Lower leg skin (tissue), 4 donors: ENCODE measurements around the gene ATPAF1. TPM values are rescaled to one million over a fixed set of nuclear protein-coding genes. Genes with fewer than 3 reads are reported as not detected.

Source experiments
- DNase-seq, 2 donors: peaks; one replicate each; pipeline ENCODE4 v3.0.0-alpha.2; 2019; ENCODE audit warnings: low spot score in 2 of 2
- H3K4me3 ChIP-seq: fragments of 200-600 bp; sonication (generic); 2 replicates; pipeline ENCODE4 v1.5.1; 2017; ENCODE audit warnings: mild to moderate bottlenecking, low read depth; ENCODE audit not compliant: poor library complexity, severe bottlenecking
- POLR2A ChIP-seq, 2 donors: fragments of 450-650 bp; IDR thresholded peaks; one replicate each; pipeline ENCODE4 v1.6.1; 2016 to 2017; ENCODE audit warnings: antibody characterized with exemption in 2 of 2, mild to moderate bottlenecking in 1 of 2, moderate library complexity in 1 of 2
- WGBS, 2 donors: methylation state at CpG; one replicate each; pipeline ENCODE4 v1.1.5; 2018; 5-methylcytosine and 5-hydroxymethylcytosine counted together
- intact Hi-C: fragments of 100-400 bp; cut with DNase I; formaldehyde crosslinking; loops from one replicate; pipeline ENCODE4 v1.15.0; 2023; ENCODE audit warnings: low total_unique reads
- total RNA-seq, 4 donors: library from RNA; depleted of rRNA; stranded (reverse); fragments of >200 nt; gene quantifications; one replicate each; pipeline ENCODE4 v1.1.0, GENCODE V29; 2016
- TF ChIP-seq, protein P1 (sequence below), 3 donors: fragments of 450-650 bp; IDR thresholded peaks; one replicate each; pipeline ENCODE4 v1.5.1; 2016; ENCODE audit warnings: antibody characterized with exemption in 3 of 3, mild to moderate bottlenecking in 3 of 3, moderate library complexity in 2 of 3

Gene ATPAF1
- total RNA-seq, 4 donors from 2014 or later: 20.4 to 33.7 (median 29.9) TPM

DNA sequence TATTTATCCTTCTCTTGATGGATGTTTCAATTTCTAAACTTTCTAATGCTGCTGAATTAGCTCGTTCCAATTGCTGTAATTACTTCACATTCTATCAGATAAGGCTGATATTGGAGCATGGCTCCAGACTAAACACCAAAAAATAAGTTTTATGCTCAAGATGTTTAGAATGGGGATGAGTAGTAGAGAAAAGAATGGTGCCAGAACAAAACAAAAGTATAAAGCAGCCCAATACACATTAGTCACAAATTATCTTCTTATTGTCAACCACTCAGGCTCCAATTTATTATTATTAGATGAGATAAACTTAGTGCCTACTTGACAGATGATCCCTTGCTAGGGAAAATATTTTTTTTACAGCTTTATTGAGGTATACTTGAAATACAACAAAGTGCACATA lies 21.8 kb downstream of the ATPAF1 start:
- intact Hi-C loops: no loop called here
- no peak for DNase-seq
- TF ChIP-seq, protein P1, sequence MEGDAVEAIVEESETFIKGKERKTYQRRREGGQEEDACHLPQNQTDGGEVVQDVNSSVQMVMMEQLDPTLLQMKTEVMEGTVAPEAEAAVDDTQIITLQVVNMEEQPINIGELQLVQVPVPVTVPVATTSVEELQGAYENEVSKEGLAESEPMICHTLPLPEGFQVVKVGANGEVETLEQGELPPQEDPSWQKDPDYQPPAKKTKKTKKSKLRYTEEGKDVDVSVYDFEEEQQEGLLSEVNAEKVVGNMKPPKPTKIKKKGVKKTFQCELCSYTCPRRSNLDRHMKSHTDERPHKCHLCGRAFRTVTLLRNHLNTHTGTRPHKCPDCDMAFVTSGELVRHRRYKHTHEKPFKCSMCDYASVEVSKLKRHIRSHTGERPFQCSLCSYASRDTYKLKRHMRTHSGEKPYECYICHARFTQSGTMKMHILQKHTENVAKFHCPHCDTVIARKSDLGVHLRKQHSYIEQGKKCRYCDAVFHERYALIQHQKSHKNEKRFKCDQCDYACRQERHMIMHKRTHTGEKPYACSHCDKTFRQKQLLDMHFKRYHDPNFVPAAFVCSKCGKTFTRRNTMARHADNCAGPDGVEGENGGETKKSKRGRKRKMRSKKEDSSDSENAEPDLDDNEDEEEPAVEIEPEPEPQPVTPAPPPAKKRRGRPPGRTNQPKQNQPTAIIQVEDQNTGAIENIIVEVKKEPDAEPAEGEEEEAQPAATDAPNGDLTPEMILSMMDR (IDR thresholded peaks at IDR 0.05): no peak
- TF ChIP-seq POLR2A (IDR thresholded peaks at IDR 0.05): no peak
- no peak overlapping the region for H3K4me3 ChIP-seq
- WGBS, 2 donors: 91 to 96% methylated on average over 1 of the region's 1 CpG

DNA sequence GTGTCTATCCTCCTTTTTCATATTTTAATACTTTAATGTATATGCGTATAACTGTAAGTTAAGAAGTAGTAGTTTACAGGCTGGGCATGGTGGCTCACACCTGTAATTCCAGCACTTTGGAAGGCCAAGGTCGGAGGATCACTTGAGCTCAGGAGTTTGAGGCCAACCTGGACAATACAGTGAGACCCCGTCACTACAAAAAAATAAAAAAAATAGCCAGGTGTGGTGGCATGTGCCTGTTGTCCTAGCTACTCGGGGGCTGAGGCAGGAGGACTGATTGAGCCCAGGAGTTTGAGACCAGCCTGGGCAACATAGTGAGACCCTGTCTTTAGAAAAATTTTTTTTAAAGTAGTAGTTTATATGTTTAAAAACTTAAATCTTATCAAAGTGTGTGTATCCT lies 22.3 kb downstream of the ATPAF1 start:
- intact Hi-C loops: no loop called here
- WGBS, 2 donors: 83 to 87% methylated on average over 4 of the region's 4 CpGs
- TF ChIP-seq, protein P1 (IDR thresholded peaks at IDR 0.05): no peak
- no peak for TF ChIP-seq POLR2A (IDR thresholded peaks at IDR 0.05)
- no peak overlapping the region for H3K4me3 ChIP-seq
- no peak for DNase-seq

DNA sequence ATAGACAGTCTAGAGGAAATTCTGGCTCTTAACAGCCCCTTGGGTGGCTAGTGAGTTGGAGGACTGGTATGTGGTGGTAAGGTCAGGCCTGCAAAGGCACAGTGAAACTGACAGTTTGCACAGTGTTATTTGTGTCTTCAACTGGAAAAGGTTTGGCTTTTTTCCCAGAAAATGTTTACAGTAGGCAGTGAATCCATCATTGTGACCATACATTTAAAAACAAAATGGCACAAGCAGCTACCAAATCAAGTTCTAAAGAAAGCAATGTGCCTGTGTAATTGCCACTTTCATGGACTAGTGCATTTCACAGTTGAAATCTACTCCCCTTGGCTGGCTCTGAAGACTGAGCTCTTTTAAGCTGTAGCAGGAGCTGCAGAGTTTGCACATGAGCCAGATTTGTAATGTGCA lies 24.8 kb downstream of the ATPAF1 start:
- TF ChIP-seq POLR2A (IDR thresholded peaks at IDR 0.05): no peak
- TF ChIP-seq, protein P1 (IDR thresholded peaks at IDR 0.05): no peak
- no peak for DNase-seq
- intact Hi-C loops: no loop called here
- H3K4me3 ChIP-seq: no peak overlapping the region

DNA sequence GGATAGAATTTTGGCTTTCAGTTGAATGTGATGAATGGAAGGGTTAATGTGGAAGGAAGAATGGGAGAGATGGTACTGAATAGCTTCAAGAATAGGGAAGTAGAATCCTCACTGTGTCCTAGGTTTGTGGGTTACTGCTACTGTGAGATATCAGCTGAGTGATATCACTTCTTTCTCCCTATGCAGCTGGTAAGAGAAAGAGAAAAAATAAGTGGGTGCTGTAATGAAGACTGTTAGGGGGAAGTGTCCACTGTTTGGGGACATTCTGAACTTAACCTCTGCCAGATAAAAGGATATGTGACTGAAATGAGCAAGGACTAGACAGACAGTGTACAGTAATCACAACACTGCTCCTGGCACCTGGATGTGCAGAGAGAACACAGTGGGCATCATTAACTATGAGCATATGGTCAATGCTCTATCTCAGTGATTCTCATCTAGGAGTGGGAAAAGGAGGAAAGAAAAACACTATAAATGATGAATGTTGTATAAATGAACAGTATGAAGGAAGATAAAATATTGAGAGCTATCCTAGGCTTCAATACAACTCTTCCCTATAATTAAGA lies 26.0 kb downstream of the ATPAF1 start:
- no peak overlapping the region for H3K4me3 ChIP-seq
- intact Hi-C loops: no loop called here
- no peak for TF ChIP-seq POLR2A (IDR thresholded peaks at IDR 0.05)
- TF ChIP-seq, protein P1 (IDR thresholded peaks at IDR 0.05): no peak
- no peak for DNase-seq

DNA sequence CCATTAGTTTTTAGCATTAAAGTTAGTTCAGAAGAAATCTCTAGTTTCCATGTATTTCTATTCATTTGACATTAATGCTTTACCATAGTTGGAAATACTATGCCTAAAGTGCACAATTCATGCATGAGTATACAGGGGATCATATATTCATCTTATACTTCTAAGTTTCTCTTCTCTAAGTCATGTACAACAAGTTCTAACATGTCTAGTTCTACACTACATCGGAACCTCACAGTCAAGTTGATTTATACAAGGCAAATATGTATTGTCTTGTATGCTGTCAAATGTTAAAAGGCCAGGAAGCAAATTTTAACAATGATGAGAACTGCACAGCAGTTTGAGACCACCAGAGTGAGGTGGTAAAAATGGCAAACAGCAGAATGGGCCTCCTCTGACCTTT lies 28.6 kb downstream of the ATPAF1 start:
- no peak for DNase-seq
- WGBS, 2 donors: 31 to 53% methylated on average over 1 of the region's 1 CpG
- H3K4me3 ChIP-seq: no peak overlapping the region
- TF ChIP-seq, protein P1 (IDR thresholded peaks at IDR 0.05): no peak
- TF ChIP-seq POLR2A (IDR thresholded peaks at IDR 0.05): no peak
- intact Hi-C loops: no loop called here

DNA sequence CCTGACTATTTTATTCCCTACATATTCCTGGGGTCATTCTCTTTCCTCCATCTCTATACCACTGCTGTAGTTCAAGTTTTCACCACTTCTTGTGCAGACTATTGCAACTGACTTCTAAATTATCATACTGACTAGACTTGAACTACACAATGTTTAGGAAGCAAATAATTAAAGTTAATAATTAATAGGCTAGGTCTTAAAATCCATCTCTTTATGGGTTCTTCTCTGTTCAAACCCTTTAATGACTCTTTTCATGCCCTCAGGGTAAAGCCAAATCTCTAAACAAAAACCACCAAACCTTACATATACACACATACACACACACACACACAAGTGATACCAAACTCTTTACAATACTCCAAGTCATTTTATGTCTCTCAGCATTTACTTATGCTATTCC lies 29.2 kb downstream of the ATPAF1 start:
- intact Hi-C loops: no loop called here
- DNase-seq: no peak

More for the DNA sequence above, 29.2 kb downstream of the ATPAF1 start:
- no peak for TF ChIP-seq POLR2A (IDR thresholded peaks at IDR 0.05)
- TF ChIP-seq, protein P1 (IDR thresholded peaks at IDR 0.05): no peak
- no peak overlapping the region for H3K4me3 ChIP-seq
